ENCODE measurements around the gene PPFIA4.

The PPFIA4 gene

DNA sequence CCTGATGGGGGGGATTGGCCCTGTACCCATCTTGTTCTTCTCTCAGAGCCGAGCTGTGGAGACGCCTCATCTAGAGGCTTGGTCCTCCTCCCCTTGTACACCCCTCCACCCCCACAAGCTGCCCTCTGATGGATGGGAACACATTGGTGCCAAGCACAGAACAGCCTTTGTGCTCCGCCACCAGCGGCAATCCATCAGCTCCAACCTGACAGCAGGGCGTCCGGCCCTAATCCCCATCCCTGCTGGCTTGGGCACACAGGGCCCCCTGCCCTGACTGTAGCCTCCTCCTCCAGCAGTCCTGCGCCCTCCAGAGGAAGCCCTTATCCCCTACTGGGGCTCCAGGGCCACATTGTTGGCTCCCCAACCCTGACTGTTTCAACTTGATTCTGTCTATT lies 63.4 kb downstream of the PPFIA4 start:
- in situ Hi-C loops (cut with HindIII; ENCODE audit: low sequenced_read_pairs), result no loop called here
- no peak overlapping the region for H3K4me3 ChIP-seq (ENCODE audit: low read depth, low read length)
- TF ChIP-seq, protein P1, sequence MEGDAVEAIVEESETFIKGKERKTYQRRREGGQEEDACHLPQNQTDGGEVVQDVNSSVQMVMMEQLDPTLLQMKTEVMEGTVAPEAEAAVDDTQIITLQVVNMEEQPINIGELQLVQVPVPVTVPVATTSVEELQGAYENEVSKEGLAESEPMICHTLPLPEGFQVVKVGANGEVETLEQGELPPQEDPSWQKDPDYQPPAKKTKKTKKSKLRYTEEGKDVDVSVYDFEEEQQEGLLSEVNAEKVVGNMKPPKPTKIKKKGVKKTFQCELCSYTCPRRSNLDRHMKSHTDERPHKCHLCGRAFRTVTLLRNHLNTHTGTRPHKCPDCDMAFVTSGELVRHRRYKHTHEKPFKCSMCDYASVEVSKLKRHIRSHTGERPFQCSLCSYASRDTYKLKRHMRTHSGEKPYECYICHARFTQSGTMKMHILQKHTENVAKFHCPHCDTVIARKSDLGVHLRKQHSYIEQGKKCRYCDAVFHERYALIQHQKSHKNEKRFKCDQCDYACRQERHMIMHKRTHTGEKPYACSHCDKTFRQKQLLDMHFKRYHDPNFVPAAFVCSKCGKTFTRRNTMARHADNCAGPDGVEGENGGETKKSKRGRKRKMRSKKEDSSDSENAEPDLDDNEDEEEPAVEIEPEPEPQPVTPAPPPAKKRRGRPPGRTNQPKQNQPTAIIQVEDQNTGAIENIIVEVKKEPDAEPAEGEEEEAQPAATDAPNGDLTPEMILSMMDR (IDR thresholded peaks at IDR 0.05; ENCODE audit: low read depth, low read length), result no peak
- DNase-seq (ENCODE audit: low read depth, low spot score), result no peak

DNA sequence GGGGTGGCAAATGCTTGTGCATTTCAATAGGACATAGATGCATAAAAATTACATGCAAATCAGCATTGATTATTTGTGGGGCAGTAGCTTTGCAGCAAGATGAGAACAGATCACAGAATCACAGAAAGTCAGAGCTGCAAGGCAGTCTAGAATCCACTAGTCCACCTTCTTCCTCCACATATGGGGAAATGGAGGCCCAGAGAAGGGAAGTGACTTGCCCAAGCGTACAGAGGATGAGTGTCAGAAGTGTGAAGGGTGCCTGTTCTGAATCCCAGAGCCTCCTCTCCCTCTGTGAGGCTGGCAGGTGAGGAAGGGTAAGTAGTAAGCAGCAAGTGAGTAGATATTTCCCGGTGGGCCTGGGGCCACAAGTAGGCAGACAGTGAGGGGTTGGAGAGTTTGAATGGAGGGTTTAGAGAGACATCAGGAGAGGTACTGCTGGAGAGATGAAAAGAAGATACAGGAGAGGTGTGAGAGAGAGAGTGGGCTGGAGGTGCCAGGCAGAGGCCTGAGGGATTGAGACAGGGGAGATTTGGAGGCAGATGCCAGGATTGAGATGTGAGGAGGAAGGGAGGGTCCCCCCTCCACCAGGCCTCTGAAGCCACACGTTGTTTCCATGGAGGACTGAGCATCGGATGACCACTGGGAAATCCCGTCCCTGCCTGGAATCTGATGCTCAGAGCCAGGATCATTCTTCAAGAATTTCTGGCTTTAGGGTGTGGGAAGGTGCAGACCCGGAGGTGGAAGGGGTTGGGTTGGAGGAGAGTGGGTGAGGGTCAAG lies 64.3 kb downstream of the PPFIA4 start:
- no peak for DNase-seq (ENCODE audit: low read depth, low spot score)
- in situ Hi-C loops (cut with HindIII; ENCODE audit: low sequenced_read_pairs), result no loop called here
- TF ChIP-seq, protein P1 (IDR thresholded peaks at IDR 0.05; ENCODE audit: low read depth, low read length), result no peak
- H3K4me3 ChIP-seq (ENCODE audit: low read depth, low read length), result no peak overlapping the region

DNA sequence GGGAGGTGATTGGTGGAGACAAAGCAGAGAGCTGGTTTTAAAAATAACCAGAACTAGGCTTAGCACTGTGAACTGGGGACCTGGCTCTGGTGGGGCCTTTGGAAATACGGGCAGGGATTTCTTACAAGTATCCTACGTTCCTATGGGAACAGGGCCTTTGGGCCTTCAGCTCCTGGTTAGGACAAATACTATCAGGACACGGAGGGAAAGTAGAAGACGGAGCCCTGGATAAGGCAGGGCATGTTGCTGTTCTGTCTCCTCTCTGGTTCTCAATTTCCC lies 64.8 kb downstream of the PPFIA4 start:
- in situ Hi-C loops (cut with HindIII; ENCODE audit: low sequenced_read_pairs), result no loop called here
- no peak overlapping the region for H3K4me3 ChIP-seq (ENCODE audit: low read depth, low read length)
- no peak for DNase-seq (ENCODE audit: low read depth, low spot score)
- TF ChIP-seq, protein P1 (IDR thresholded peaks at IDR 0.05; ENCODE audit: low read depth, low read length), result no peak

DNA sequence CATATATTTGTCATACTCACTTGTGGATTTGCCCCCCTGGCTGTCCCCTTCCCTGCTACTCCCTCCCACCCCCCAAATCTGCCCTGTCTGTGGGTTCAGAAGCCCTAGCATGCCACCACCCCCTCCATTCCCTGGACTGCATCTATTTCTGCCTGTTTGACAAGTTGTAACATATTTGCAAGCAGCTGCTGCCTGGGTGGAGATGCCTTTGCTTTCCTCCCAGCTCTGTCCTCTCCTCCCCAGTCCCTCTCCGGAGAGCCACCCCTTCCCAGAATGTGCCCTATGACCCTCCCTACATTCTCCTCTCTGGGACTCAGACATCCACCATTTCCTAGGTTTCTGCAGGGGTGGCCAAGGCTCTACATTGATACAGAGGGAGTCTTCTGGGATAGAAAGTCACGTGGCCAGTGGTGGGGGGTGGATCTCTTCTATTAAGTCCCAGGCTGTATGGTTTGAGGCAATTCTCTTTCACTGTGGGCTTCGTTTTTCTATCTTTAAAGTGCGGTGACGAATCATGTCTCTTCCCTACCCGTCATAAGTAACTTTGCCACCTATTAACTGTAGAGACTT lies 65.6 kb downstream of the PPFIA4 start:
- TF ChIP-seq, protein P1 (IDR thresholded peaks at IDR 0.05; ENCODE audit: low read depth, low read length), result no peak
- in situ Hi-C loops (cut with HindIII; ENCODE audit: low sequenced_read_pairs), result no loop called here
- no peak overlapping the region for H3K4me3 ChIP-seq (ENCODE audit: low read depth, low read length)
- no peak for DNase-seq (ENCODE audit: low read depth, low spot score)

DNA sequence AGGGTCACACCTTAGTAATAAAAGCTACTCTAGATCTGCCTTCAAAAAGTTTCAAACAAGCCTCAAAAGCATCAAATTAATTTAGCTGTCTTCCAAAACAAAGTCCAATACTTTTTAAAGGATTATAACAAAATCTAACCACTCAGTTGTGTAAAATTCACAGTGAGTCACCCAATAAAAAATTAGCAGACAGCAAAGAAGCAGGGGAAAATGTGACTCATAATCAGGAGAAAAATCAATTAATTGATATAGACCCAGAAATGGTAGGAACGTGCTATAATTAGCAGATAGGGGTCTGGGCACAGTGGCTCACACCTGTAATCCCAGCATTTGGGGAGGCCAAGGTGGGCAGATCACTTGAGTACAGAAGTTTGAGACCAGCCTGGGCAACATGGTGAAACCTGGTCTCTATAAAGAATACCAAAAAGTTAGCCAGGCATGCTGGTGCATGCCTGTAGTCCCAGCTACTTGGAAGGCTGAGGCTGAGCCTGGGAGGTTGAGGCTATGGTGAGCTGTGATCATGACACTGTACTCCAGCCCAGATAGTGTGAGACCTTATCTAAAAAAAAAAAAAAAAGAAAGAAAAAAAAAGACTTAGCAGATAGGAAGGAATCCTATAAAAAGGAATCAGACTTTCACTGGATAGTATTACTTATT lies 67.6 kb downstream of the PPFIA4 start:
- H3K4me3 ChIP-seq (ENCODE audit: low read depth, low read length), result no peak overlapping the region
- DNase-seq (ENCODE audit: low read depth, low spot score), result no peak
- in situ Hi-C loops (cut with HindIII; ENCODE audit: low sequenced_read_pairs), result no loop called here
- TF ChIP-seq, protein P1 (IDR thresholded peaks at IDR 0.05; ENCODE audit: low read depth, low read length), result no peak

DNA sequence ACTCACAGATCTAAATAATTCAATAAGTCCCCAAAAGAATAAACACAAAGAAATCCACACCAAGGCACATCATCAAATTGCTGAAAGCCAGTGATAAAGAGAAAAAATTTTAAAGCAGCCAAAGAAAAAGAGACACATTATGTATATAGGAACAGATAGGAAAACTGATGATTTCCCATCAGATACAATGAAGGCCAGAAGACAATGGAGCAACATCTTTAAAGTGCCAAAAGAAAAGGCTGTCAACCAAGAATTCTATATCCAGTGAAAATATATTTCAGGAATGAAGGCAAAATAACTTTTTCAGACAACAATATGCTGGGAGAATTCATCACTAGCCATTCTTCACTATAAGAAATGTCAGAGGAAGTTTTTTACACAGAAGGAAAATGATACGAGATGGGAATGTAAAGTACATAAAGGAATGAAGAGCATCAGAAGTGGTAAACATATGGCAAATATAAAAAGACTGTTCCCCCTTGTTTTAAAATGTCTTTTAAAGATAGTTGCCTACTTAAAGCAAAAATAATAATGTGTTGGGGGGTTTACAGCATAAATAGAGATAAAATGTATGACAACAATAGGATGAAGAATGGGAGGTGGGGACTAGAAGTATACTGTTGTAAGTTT lies 68.9 kb downstream of the PPFIA4 start:
- no peak for DNase-seq (ENCODE audit: low read depth, low spot score)
- TF ChIP-seq, protein P1 (IDR thresholded peaks at IDR 0.05; ENCODE audit: low read depth, low read length), result no peak
- no peak overlapping the region for H3K4me3 ChIP-seq (ENCODE audit: low read depth, low read length)
- in situ Hi-C loops (cut with HindIII; ENCODE audit: low sequenced_read_pairs), result no loop called here

All from astrocyte of the spinal cord (primary cell).